22Rv1 (cell line): ENCODE data around the gene CEP57.

ENCODE experiments used
- ZFX ChIP-seq: fragments of 450-650 bp; IDR thresholded peaks from 2 replicates; pipeline ENCODE4 v1.6.1; 2017; ENCODE audit warnings: antibody characterized with exemption, borderline replicate concordance
- TF ChIP-seq, protein P1 (sequence below): fragments of 450-650 bp; IDR thresholded peaks from 2 replicates; pipeline ENCODE4 v1.5.1; 2017; ENCODE audit warnings: mild to moderate bottlenecking

DNA sequence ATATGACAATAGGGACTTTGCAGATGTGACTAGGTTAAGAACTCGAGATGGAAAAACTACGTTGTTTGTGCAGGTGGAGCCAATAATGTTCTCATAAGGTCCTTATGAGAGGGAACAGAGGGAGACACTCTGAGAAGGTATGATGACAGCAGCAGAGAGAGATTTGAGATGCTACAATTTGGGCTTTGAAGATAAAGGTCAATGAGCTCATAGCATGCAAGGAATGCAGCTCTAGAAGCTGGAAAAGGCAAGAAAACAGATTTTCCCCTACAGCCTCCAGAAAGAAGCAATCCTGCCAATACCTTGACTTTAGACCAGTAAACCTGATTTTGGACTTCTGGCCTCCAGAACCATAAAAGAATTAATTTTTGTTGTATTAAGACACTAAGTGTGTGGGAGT is 21.8 kb upstream of the CEP57 start:
- TF ChIP-seq, protein P1, sequence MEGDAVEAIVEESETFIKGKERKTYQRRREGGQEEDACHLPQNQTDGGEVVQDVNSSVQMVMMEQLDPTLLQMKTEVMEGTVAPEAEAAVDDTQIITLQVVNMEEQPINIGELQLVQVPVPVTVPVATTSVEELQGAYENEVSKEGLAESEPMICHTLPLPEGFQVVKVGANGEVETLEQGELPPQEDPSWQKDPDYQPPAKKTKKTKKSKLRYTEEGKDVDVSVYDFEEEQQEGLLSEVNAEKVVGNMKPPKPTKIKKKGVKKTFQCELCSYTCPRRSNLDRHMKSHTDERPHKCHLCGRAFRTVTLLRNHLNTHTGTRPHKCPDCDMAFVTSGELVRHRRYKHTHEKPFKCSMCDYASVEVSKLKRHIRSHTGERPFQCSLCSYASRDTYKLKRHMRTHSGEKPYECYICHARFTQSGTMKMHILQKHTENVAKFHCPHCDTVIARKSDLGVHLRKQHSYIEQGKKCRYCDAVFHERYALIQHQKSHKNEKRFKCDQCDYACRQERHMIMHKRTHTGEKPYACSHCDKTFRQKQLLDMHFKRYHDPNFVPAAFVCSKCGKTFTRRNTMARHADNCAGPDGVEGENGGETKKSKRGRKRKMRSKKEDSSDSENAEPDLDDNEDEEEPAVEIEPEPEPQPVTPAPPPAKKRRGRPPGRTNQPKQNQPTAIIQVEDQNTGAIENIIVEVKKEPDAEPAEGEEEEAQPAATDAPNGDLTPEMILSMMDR, result no peak
- TF ChIP-seq ZFX, result no peak
